HepG2 (cell line): ENCODE results near the gene BCL2L2. TPM values are rescaled to one million over a fixed set of nuclear protein-coding genes. Genes with fewer than 3 reads are reported as not detected.

Experiments
- ARNT2 ChIP-seq: sonication (generic); formaldehyde crosslinking; IDR thresholded peaks from 2 replicates; pipeline ENCODE4 v1.8.0; 2022; ENCODE audit warnings: mild to moderate bottlenecking, low read depth, missing genetic modification reagents, moderate library complexity
- EHMT2 ChIP-seq: fragments of 200-600 bp; sonication (generic); IDR thresholded peaks from 2 replicates; pipeline ENCODE4 v1.7.0; 2017; ENCODE audit warnings: antibody characterized with exemption, low read depth, low read length, borderline replicate concordance
- HHEX ChIP-seq: IDR thresholded peaks from 2 replicates; pipeline ENCODE4 v1.6.1; 2016; ENCODE audit warnings: control low read depth
- KDM6A ChIP-seq: IDR thresholded peaks from 2 replicates; pipeline ENCODE4 v1.6.1; 2016; ENCODE audit warnings: low read depth
- MAFF ChIP-seq: IDR thresholded peaks from 2 replicates; pipeline ENCODE4 v1.6.1; 2011; ENCODE audit warnings: low read depth, low read length, improper control_type of control experiment
- NBN ChIP-seq: fragments of 450-650 bp; conservative IDR thresholded peaks from 2 replicates; pipeline ENCODE4 v1.6.1; 2017
- POLR2AphosphoS2 ChIP-seq: IDR thresholded peaks from 2 replicates; pipeline ENCODE4 v1.6.1; 2011; ENCODE audit warnings: low read depth, low read length, improper control_type of control experiment
- RNF2 ChIP-seq: fragments of 450-650 bp; conservative IDR thresholded peaks from 2 replicates; pipeline ENCODE4 v1.6.1; 2016; ENCODE audit warnings: low read depth
- SMAD9 ChIP-seq: sonication (generic); formaldehyde crosslinking; IDR thresholded peaks from 2 replicates; pipeline ENCODE4 v1.5.1; 2020; ENCODE audit warnings: mild to moderate bottlenecking, missing genetic modification reagents
- SNAPC2 ChIP-seq: sonication (generic); formaldehyde crosslinking; IDR thresholded peaks from 2 replicates; pipeline ENCODE4 v1.8.1; 2022; ENCODE audit warnings: mild to moderate bottlenecking, missing genetic modification reagents
- THAP11 ChIP-seq: IDR thresholded peaks from 2 replicates; pipeline ENCODE4 v1.6.1; 2016; ENCODE audit warnings: missing biosample characterization, missing genetic modification reagents
- ZNF468 ChIP-seq: sonication (generic); formaldehyde crosslinking; IDR thresholded peaks from 2 replicates; pipeline ENCODE4 v1.8.0; 2022; ENCODE audit warnings: mild to moderate bottlenecking, moderate library complexity, missing genetic modification reagents
- ZNF570 ChIP-seq: sonication (generic); formaldehyde crosslinking; IDR thresholded peaks from 2 replicates; pipeline ENCODE4 v1.4.0; 2020; ENCODE audit warnings: mild to moderate bottlenecking, missing genetic modification reagents, borderline replicate concordance
- ZNF605 ChIP-seq: sonication (generic); formaldehyde crosslinking; IDR thresholded peaks from 2 replicates; pipeline ENCODE4 v1.8.0; 2022; ENCODE audit warnings: mild to moderate bottlenecking, missing genetic modification reagents
- ZNF75D ChIP-seq: sonication (generic); formaldehyde crosslinking; IDR thresholded peaks from 2 replicates; pipeline ENCODE4 v1.8.1; 2023; ENCODE audit warnings: missing genetic modification reagents, mild to moderate bottlenecking, borderline replicate concordance
- polyA plus RNA-seq, 8 experiments: library from polyadenylated mRNA; depleted of rRNA in 3 of 8; stranded (reverse) in 7 of 8; unstranded in 1 of 8; fragments of >200 nt; fragmentation: Illumina TruSeq in 4 of 8; extraction: Trizol in 4 of 8; gene quantifications; 2 replicates each; pipeline versions ENCODE4 v1.2.1 to v1.2.3, GENCODE V29; 2011 to 2016; ENCODE audit warnings: low read depth in 4 of 8, missing spikeins in 1 of 8, mixed read lengths in 1 of 8; ENCODE audit not compliant: insufficient read depth in 1 of 8
- total RNA-seq, 5 experiments: library from RNA; depleted of rRNA; stranded (reverse); fragments of >200 nt; fragmentation: Illumina TruSeq; extraction: Trizol; gene quantifications; 2 replicates each; pipeline ENCODE4 v1.2.3, GENCODE V29; 2016; ENCODE audit warnings: low read depth in 1 of 5
- TF ChIP-seq, protein P1 (sequence below): sonication (generic); formaldehyde crosslinking; IDR thresholded peaks from 2 replicates; pipeline ENCODE4 v1.8.0; 2022; ENCODE audit warnings: mild to moderate bottlenecking, missing genetic modification reagents; ENCODE audit not compliant: insufficient replicate concordance
- TF ChIP-seq, protein P2 (sequence below): sonication (generic); formaldehyde crosslinking; IDR thresholded peaks from 2 replicates; pipeline ENCODE4 v1.5.0; 2020; ENCODE audit warnings: missing genetic modification reagents, mild to moderate bottlenecking, borderline replicate concordance
- TF ChIP-seq, protein P3 (sequence below): sonication (generic); formaldehyde crosslinking; IDR thresholded peaks from 2 replicates; pipeline ENCODE4 v1.4.0; 2020; ENCODE audit warnings: missing genetic modification reagents
- TF ChIP-seq, protein P4 (sequence below): sonication (generic); formaldehyde crosslinking; IDR thresholded peaks from 2 replicates; pipeline ENCODE4 v1.8.1; 2023; ENCODE audit warnings: mild to moderate bottlenecking, inconsistent platforms, moderate library complexity, missing genetic modification reagents, borderline replicate concordance
- TF ChIP-seq, protein P5 (sequence below): sonication (generic); formaldehyde crosslinking; IDR thresholded peaks from 2 replicates; pipeline ENCODE4 v1.8.0; 2022; ENCODE audit warnings: mild to moderate bottlenecking, missing genetic modification reagents, moderate library complexity
- TF ChIP-seq, protein P6 (sequence below): sonication (generic); formaldehyde crosslinking; IDR thresholded peaks from 2 replicates; pipeline ENCODE4 v1.8.0; 2023; ENCODE audit warnings: mild to moderate bottlenecking, missing genetic modification reagents

The BCL2L2 gene
- total and polyA plus RNA-seq, 2 of the 13 experiments (the other 11 are each of a cell fraction or from before 2014, with no cell fraction given) = 28.1 to 49.8 TPM

DNA sequence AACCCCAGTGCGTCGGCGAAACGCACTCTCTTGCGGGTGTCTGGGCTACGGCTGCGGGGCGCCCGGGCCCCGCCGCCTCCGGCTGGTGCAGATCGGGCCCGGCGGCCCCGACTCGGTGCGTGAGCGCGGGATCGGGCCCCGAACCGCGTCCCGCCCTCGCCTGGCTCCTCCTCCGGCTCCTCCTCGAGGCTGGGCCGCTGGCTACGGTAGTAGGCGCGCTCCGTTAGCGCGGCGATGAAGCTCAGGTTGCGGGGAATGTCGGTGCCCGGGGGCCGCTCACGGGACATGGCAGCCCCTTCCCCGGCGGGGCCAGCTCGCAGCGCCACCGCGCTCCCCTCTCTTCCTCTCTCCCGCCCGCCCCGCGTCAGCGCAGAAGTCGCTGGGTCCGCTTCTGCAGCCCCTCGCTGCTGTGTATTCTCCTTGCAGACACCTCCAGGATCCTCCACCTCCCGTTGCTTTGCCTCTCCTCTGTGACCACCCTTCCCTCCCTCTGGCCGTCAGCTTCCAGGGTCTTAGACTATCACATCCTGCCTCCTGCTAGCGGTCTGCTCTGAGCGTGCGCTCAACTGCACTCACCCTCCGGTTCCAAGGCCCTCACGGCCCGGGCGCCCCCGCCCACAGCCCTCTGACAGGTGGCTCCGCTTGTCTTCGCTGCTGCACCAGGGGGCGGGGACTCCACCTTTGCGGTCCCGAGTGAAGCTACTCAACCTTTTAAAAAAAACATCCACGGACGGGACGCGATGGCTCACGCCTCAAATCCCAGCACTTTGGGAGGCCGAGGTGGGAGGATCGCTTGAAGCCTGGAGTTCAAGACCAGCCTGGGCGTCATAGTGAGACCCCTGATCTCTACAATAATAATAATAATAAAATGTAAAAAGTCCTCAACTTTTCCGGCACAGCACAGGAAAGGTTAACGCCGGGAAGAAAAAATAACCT lies 4.1 kb upstream of the BCL2L2 start, which contains the start of gene PPP1R3E (continued):
- TF ChIP-seq, protein P1, sequence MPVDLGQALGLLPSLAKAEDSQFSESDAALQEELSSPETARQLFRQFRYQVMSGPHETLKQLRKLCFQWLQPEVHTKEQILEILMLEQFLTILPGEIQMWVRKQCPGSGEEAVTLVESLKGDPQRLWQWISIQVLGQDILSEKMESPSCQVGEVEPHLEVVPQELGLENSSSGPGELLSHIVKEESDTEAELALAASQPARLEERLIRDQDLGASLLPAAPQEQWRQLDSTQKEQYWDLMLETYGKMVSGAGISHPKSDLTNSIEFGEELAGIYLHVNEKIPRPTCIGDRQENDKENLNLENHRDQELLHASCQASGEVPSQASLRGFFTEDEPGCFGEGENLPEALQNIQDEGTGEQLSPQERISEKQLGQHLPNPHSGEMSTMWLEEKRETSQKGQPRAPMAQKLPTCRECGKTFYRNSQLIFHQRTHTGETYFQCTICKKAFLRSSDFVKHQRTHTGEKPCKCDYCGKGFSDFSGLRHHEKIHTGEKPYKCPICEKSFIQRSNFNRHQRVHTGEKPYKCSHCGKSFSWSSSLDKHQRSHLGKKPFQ = peak; percentile 48
- TF ChIP-seq POLR2AphosphoS2 = no peak
- TF ChIP-seq ARNT2 (CRISPR knock-in tag) = peak; percentile 86; the same call in 1 of the 2 replicates
- TF ChIP-seq, protein P2, sequence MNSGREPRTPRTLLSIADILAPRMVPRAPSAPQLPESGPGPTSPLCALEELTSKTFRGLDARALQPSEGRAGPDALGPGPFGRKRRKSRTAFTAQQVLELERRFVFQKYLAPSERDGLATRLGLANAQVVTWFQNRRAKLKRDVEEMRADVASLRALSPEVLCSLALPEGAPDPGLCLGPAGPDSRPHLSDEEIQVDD (CRISPR knock-in tag) = 0 out of 2 replicates have a peak, but pooled peaks have one; percentile 41
- TF ChIP-seq, protein P3, sequence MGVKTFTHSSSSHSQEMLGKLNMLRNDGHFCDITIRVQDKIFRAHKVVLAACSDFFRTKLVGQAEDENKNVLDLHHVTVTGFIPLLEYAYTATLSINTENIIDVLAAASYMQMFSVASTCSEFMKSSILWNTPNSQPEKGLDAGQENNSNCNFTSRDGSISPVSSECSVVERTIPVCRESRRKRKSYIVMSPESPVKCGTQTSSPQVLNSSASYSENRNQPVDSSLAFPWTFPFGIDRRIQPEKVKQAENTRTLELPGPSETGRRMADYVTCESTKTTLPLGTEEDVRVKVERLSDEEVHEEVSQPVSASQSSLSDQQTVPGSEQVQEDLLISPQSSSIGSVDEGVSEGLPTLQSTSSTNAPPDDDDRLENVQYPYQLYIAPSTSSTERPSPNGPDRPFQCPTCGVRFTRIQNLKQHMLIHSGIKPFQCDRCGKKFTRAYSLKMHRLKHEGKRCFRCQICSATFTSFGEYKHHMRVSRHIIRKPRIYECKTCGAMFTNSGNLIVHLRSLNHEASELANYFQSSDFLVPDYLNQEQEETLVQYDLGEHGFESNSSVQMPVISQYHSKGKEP (CRISPR knock-in tag) = no peak
- TF ChIP-seq EHMT2 = no peak
- peak; percentile 52; the same call in 1 of the 2 replicates for TF ChIP-seq ZNF570 (CRISPR knock-in tag)
- TF ChIP-seq, protein P4, sequence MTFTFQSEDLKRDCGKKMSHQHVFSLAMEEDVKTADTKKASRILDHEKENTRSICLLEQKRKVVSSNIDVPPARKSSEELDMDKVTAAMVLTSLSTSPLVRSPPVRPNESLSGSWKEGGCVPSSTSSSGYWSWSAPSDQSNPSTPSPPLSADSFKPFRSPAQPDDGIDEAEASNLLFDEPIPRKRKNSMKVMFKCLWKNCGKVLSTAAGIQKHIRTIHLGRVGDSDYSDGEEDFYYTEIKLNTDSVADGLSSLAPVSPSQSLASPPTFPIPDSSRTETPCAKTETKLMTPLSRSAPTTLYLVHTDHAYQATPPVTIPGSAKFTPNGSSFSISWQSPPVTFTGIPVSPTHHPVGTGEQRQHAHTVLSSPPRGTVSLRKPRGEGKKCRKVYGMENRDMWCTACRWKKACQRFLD = peak; percentile 16
- peak; percentile 13 for TF ChIP-seq ZNF468
- 0 out of 2 replicates have a peak, but pooled peaks have one; percentile 89 for TF ChIP-seq SMAD9 (CRISPR knock-in tag)
- no peak for TF ChIP-seq NBN
- 0 out of 2 replicates have a peak, but pooled peaks have one; percentile 60 for TF ChIP-seq HHEX (CRISPR knock-in tag)
- no peak for TF ChIP-seq ZNF75D (CRISPR knock-in tag)
- TF ChIP-seq, protein P5, sequence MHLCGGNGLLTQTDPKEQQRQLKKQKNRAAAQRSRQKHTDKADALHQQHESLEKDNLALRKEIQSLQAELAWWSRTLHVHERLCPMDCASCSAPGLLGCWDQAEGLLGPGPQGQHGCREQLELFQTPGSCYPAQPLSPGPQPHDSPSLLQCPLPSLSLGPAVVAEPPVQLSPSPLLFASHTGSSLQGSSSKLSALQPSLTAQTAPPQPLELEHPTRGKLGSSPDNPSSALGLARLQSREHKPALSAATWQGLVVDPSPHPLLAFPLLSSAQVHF (CRISPR knock-in tag) = no peak
- TF ChIP-seq ZNF605 = peak; percentile 93
- no peak for TF ChIP-seq MAFF
- TF ChIP-seq, protein P6, sequence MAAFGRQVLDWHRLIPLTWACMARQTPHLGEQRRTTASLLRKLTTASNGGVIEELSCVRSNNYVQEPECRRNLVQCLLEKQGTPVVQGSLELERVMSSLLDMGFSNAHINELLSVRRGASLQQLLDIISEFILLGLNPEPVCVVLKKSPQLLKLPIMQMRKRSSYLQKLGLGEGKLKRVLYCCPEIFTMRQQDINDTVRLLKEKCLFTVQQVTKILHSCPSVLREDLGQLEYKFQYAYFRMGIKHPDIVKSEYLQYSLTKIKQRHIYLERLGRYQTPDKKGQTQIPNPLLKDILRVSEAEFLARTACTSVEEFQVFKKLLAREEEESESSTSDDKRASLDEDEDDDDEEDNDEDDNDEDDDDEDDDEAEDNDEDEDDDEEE = no peak; the same call in 1 of the 2 replicates
- TF ChIP-seq KDM6A = no peak
- peak; percentile 10; the same call in 1 of the 2 replicates for TF ChIP-seq RNF2
- TF ChIP-seq THAP11 (CRISPR knock-in tag) = no peak
- 0 out of 2 replicates have a peak, but pooled peaks have one; percentile 67 for TF ChIP-seq SNAPC2 (CRISPR knock-in tag)
